Adipocyte (in vitro differentiated cells): ENCODE results near the gene ZSCAN23.

ENCODE experiments used
- DNase-seq: peaks from one replicate; pipeline ENCODE4 v3.0.0-alpha.2; 2015; ENCODE audit warnings: low read depth
- H3K27me3 ChIP-seq: replicated peaks from 2 replicates; pipeline ENCODE4 v1.7.0; 2013; ENCODE audit warnings: mild to moderate bottlenecking, low read length, moderate library complexity; ENCODE audit not compliant: control insufficient read depth, insufficient read depth
- H3K36me3 ChIP-seq: 2 replicates; pipeline ENCODE4 v1.7.0; 2013; ENCODE audit warnings: low read length, mild to moderate bottlenecking, moderate library complexity; ENCODE audit not compliant: control insufficient read depth, insufficient read depth, severe bottlenecking
- H3K4me1 ChIP-seq: 2 replicates; pipeline ENCODE4 v1.7.0; 2013; ENCODE audit warnings: mild to moderate bottlenecking, low read length, moderate library complexity; ENCODE audit not compliant: control insufficient read depth, insufficient read depth
- H3K4me3 ChIP-seq: 2 replicates; pipeline ENCODE4 v1.7.0; 2013; ENCODE audit warnings: mild to moderate bottlenecking, low read length, moderate library complexity
- H3K9ac ChIP-seq: 2 replicates; pipeline ENCODE4 v1.7.0; 2013; ENCODE audit warnings: mild to moderate bottlenecking, low read length, moderate library complexity
- H3K9me3 ChIP-seq: 2 replicates; pipeline ENCODE4 v1.7.0; 2013; ENCODE audit warnings: mild to moderate bottlenecking, low read length, moderate library complexity; ENCODE audit not compliant: control insufficient read depth

ZSCAN23 gene

DNA sequence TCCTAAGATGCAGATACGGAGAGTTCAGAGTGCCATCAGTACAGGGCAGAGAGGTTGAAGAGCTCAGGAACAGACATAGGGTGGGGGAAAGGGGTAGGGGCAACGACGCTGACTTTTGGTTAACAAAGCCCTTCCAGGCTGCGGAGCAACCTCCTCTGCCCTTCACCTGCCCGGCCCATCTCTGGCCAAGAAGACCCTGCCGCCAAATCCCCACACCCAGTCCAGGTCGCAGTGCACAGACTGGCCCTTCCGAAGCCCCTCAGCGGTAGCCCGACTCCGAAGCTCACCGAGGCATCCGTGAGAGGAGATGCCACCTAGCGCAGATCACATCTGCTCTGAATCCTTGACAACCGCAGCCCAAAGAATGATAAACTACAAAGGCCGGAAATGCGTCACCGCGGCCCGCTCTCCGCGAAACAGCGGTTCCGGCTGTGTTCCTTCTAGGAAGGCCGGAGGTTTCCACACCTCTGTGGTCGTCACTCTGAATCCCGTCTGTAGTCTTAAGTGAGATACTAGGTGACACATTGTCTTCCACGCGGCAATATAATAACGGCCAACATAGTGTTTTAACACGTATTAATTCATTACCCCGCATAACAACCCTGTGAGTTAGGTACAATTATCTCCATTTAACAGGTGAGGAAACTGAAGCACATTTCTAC is at the start of gene ZSCAN23:
Gene ZSCAN23, minus strand, starts transcription at position 380 of the 662 bp plus-strand sequence. CDS start 7,225 bp downstream, outside the sequence.
- Histone ChIP-seq H3K36me3 (no peaks in the 10 kb centered on the region), H3K9ac (peak within 1 kb of the TSS; percentile 86), H3K9me3 (no peaks in the 10 kb centered on the region), H3K27me3 (no peaks in the 10 kb centered on the region), H3K4me1 (peaks cover 9% of the 10 kb centered on the region), H3K4me3 (peak within 1 kb of the TSS; percentile 97)
- peak; percentile 93 for DNase-seq

DNA sequence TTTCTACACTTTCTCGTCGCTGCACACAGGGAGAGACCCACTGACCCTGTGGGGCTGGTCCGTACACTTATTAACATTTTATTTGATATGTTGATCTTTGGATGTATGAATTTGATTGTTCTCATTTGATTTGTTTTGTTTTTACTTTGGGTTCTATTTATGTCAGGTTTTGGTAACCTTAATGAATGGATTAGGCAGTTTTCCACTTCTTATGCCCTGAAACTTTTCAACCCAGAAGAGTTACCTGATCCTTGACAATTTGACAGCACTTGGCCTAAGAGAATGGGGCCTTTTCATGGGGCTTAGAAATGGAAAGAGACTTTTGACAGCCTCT is 48.7 kb upstream of the ZSCAN23 start:
- no peaks in the 10 kb centered on the region for H3K27me3 ChIP-seq
- no peak overlapping the region for H3K4me3 ChIP-seq
- peaks cover 6% of the 10 kb centered on the region for H3K4me1 ChIP-seq
- DNase-seq, result no peak
- no peak overlapping the region for H3K9ac ChIP-seq
- H3K9me3 ChIP-seq, result no peaks in the 10 kb centered on the region
- no peaks in the 10 kb centered on the region for H3K36me3 ChIP-seq

DNA sequence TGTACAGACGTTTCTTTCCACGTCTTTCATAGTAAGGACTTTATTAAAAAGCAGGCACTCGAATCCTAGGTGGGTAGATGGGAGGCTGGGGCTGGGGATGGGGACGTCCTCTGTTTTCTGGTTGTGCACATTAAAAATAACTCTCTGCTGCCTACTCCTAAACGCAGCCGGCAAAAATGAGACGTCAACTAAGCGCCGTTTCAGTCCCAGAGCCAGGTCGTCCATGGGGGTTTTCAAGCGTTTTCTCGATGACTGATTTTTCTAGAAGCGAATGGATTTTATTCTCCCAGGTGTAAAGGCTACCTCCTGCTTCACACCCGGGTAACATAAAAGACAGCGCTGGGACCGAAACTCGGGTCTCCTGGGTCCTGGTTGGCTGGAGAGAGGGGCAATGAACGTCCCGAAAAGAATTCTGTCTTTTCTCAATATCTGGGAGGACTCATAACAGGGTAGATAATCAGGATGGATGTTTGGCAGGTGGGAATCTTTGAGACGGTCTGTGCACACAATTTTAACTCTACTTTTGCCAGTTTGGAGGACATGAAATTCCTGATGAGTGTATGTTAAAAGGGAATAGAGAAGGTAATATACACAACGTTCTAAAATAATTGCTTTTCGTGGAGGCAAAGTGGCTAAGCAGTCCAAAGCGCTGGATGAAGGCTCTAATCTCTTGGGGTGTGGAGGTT is 47.1 kb upstream of the ZSCAN23 start:
- Histone ChIP-seq H3K4me1 (peaks cover 6% of the 10 kb centered on the region), H3K27me3 (no peaks in the 10 kb centered on the region), H3K9me3 (no peaks in the 10 kb centered on the region), H3K36me3 (no peaks in the 10 kb centered on the region), H3K9ac (peak overlapping the region; percentile 64), H3K4me3 (peak overlapping the region; percentile 80)
- peak; percentile 52 for DNase-seq

DNA sequence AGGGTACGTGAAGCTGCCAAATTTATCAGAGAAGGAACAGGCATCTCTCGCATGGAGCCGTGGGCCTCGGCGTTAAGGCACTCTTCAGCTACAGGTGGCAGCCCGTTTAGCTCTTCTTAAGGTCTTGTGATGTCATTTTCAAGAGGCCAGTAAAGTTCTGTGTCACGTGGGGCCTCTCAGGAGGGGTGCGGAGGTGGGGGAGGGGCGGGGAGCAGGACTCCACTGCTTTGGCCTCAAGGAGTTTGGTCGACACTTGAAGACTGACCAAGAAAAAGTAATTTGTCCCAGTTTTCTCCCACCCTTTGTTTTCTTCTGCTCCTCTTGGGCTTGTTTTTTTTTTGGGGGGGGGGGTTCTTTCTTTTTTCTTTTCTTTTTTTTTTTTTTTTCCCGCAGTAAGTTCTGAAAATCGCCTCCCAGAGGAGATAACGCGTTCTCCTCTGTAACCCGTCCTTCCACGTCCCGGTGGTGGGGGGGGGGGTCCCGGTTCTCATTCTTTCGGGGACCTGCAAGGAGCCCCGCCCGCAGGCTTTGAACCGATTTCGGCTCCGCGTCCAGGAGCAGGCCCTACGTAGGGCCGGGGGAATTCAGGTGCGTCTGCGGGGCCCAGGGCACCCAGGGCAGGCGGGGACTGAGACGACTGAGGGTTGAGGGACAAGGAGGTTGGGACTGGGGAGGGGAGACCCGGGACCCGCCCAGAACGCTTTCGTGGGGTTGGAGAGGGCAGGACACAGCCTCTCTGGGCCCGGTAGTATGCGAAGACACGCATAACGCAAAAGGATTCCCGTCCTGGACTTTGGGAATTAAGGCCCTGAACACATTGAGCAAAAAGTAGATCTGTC is 46.3 kb upstream of the ZSCAN23 start:
- no peaks in the 10 kb centered on the region for H3K27me3 ChIP-seq
- H3K4me3 ChIP-seq, result peak overlapping the region; percentile 80
- H3K9ac ChIP-seq, result peak overlapping the region; percentile 64
- H3K36me3 ChIP-seq, result no peaks in the 10 kb centered on the region
- peaks cover 6% of the 10 kb centered on the region for H3K4me1 ChIP-seq
- H3K9me3 ChIP-seq, result no peaks in the 10 kb centered on the region
- peak; percentile 88 for DNase-seq

DNA sequence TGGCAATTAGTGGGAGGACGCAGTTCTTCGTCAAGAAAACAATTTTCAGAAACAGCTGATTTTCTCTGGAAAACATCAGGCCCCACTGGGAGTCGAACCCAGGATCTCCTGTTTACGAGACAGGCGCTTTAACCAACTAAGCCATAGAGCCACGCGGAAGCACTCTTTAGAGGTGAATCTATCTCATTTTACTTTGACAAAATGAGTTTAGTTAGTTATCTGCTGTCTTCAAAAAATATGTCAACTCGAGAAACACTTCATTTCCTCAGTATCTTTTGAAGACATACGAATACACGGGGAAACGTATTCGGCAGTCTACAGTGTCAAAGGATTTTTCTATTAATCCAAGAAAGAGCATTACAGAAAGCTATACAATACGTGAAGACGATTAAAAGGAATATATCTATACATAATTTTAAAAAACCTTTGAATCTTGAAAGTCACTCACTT is 45.6 kb upstream of the ZSCAN23 start:
- H3K9me3 ChIP-seq, result no peaks in the 10 kb centered on the region
- H3K27me3 ChIP-seq, result no peaks in the 10 kb centered on the region
- peak; percentile 81 for DNase-seq
- peak overlapping the region; percentile 80 for H3K4me3 ChIP-seq
- H3K4me1 ChIP-seq, result peaks cover 6% of the 10 kb centered on the region
- no peaks in the 10 kb centered on the region for H3K36me3 ChIP-seq
- H3K9ac ChIP-seq, result peak overlapping the region; percentile 41

DNA sequence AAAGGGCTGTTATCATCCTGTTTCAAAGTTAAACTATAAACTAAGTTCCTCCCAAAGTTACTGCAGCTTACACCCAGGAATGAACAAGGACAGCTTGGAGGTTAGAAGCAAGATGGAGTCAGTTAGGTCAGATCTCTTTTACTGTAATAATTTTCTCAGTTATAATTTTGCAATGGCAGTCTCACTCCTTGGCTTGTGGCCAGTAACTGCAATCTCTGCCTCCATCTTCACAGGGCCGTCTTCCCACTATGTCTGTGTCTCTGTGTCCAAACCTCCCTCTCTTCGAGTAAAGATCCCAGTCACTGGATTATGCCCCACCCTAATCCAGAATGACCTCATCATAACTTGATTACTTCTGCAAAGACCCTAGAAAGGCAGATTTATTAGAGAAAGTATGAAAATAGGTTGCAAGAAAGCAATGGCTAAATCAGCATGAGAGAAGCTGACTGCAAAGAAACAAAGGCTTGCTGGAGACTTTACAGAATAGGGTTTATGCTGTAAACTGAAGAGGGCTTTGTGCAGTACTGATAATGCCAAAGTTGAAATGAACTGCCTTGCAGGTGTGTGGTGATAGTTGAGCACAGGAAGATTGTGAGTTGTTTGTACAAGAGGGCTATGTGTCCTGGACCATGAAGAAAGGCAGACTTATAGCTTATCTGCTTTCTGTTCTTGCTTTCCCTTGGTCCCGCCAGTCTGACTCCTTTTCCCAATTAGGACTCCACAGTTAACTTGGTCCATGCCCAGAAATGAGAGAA is 43.9 kb upstream of the ZSCAN23 start:
- no peak for DNase-seq
- H3K9ac ChIP-seq, result no peak overlapping the region
- H3K36me3 ChIP-seq, result no peaks in the 10 kb centered on the region
- peaks cover 6% of the 10 kb centered on the region for H3K4me1 ChIP-seq
- peaks cover 6% of the 10 kb centered on the region for H3K27me3 ChIP-seq
- H3K4me3 ChIP-seq, result no peak overlapping the region
- no peaks in the 10 kb centered on the region for H3K9me3 ChIP-seq

DNA sequence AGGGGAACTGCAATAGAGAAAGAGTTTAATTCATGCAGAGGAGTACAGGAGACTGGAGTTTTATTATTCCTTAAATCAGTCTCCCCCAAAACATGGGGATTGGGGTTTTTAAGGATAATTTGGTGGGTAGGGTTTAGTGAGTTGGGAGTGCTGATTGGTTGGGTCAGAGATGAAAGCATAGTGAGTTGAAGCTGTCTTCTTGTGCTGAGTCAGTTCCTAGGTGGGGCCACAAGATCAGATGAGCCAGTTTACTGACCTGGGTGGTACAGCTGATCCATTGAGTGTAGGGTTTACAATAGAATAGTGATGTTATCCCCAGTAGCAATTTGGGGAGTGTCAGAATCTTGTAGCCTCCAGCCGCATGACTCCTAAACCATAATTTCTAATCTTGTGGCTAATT is 43.2 kb upstream of the ZSCAN23 start:
- H3K27me3 ChIP-seq, result peaks cover 11% of the 10 kb centered on the region
- H3K36me3 ChIP-seq, result no peaks in the 10 kb centered on the region
- no peak overlapping the region for H3K9ac ChIP-seq
- H3K4me1 ChIP-seq, result peaks cover 6% of the 10 kb centered on the region
- H3K4me3 ChIP-seq, result no peak overlapping the region
- no peak for DNase-seq
- no peaks in the 10 kb centered on the region for H3K9me3 ChIP-seq

DNA sequence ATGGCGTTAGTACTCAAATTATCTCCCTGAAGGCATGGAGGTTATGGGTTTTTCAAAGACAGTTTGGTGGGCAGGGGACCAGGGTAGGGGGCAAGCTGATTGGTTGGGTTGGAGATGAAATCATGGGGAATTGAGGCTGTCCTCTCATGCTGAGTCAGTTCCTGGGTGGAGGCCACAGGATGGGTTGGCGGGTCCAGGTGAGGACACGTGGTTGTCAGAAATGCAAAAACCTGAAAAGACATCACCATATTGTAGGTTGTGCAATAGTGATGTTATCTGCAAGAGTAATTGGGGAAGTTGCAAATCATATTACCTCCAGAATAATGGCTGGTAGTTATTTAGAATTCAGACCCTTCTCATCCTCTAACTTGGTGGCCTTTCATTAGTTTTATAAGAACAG is 42.2 kb upstream of the ZSCAN23 start:
- Histone ChIP-seq H3K4me1 (peaks cover 3% of the 10 kb centered on the region), H3K4me3 (no peak overlapping the region), H3K9me3 (no peaks in the 10 kb centered on the region), H3K36me3 (no peaks in the 10 kb centered on the region), H3K9ac (no peak overlapping the region), H3K27me3 (peaks cover 21% of the 10 kb centered on the region)
- no peak for DNase-seq

DNA sequence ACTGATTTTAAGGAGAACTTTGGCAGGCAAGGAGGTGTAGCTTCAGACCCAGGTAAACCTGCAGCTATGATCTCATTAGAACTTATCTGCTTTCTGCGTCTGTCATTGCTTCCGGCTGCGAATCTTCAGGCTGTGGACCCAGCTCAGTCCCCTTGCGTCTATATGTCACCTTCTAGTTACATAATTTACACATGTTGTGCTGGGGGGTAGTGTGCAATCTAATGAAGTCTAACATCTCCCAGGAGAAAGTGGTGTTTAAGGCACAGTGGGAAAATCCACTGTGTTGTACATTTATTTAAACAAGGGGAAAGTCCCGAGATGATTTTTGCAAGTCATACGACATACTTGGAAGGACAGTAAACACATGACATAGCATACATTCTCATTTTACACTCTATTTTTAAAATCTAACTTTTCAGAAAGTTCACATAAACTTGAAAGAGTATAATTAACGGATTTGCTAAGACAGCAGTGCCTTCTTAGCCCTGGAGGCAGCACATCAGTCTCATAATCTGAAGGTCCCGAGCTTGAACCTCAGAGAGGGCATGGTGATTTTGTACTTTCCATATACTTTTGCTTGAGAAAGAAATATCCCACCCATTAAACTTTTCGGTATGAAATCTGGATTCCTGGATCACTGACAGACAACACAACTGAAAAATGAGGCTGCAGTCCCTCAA is 37.1 kb upstream of the ZSCAN23 start:
- Histone ChIP-seq H3K9me3 (no peaks in the 10 kb centered on the region), H3K4me1 (no peaks in the 10 kb centered on the region), H3K4me3 (no peak overlapping the region), H3K36me3 (no peaks in the 10 kb centered on the region), H3K9ac (no peak overlapping the region), H3K27me3 (peaks cover 49% of the 10 kb centered on the region)
- no peak for DNase-seq

DNA sequence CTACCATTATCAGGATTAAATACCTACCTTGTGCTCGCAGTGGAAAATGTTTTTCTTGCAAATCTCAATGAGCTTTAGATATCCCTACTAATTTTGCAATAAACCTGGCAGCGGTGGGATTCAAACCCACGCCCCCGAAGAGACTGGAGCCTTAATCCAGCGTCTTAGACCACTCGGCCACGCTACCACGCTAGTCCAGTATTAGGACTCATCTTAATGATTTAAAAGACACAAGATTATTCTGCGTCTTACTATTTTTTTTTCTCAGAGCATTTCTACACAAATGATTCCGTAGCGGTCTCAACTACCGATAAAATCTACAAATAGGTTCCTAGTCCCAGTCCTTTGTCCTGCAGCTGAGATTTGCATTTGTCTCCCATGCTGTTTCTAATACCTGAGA is 35.2 kb upstream of the ZSCAN23 start:
- Histone ChIP-seq H3K4me3 (peak overlapping the region; percentile 17), H3K9ac (no peak overlapping the region), H3K36me3 (no peaks in the 10 kb centered on the region), H3K4me1 (peaks cover 4% of the 10 kb centered on the region), H3K27me3 (peaks cover 49% of the 10 kb centered on the region), H3K9me3 (no peaks in the 10 kb centered on the region)
- no peak for DNase-seq
